ENCODE data around the gene KLHDC9.

The KLHDC9 gene

DNA sequence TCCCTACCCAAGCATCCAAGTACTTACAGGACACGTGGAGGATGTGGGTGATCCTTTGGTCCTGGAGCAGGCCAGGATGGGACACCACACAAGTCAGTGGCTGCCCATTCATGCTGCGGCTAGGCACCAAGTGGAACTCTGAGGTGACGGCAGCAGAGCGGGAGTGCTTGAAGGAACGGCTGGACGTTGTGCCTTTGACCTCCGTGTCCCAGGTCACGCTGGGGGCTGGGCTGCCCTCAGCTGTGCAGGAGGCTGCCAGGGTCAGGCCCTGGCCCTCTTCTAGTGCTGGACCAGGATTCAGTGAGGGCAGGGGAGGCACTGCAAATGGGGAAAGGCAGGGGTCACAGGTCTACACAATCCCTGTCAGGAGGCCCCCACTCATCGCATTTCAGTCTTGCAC lies 20.7 kb upstream of the KLHDC9 start:
- H3K27ac ChIP-seq = no peak overlapping the region
- no peak for TF ChIP-seq CTCF (IDR thresholded peaks at IDR 0.05)
- no peak for DNase-seq (ENCODE audit: low spot score)
- no peak overlapping the region for H3K4me3 ChIP-seq

DNA sequence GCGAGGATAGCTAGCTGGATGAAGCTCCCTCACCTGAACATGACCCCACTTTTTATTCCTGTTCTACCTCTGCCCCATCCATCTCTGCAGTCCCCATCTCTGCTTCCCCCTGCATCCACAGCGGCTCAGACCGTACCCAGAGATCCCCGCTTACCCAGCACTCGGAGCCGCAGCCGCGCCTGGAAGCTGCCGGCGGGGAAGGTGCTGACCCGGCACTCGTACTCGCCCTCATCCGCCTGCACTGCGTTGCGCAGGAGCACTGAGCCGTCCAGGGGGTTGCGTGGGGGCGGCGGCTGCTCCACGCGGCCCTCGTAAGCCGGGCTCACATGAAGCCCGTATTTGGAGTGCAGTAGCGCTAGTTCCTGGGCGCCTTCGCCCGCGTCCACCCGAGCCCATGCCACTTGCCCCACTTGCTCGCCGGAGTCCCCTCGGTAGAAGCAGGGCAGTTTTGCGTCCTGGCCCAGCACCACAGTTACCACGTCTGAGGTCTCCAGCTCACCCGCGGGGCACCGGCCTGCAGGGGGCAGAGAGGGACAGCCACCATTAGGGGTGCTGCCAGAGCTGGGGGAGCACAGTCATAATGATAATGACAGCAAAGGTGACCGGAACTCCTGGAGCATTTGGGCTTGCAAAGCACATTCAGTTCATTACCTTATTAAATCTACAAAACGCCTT lies 18.6 kb upstream of the KLHDC9 start:
- no peak for DNase-seq (ENCODE audit: low spot score)
- no peak for TF ChIP-seq CTCF (IDR thresholded peaks at IDR 0.05)
- Histone ChIP-seq H3K27ac (no peak overlapping the region), H3K4me3 (no peak overlapping the region)

GRCh38 chr1:161080441-161081405 lies 17.4 kb upstream of the KLHDC9 start:
- H3K27ac ChIP-seq = no peak overlapping the region
- TF ChIP-seq CTCF (IDR thresholded peaks at IDR 0.05) = no peak
- no peak for DNase-seq (ENCODE audit: low spot score)
- H3K4me3 ChIP-seq = no peak overlapping the region

DNA sequence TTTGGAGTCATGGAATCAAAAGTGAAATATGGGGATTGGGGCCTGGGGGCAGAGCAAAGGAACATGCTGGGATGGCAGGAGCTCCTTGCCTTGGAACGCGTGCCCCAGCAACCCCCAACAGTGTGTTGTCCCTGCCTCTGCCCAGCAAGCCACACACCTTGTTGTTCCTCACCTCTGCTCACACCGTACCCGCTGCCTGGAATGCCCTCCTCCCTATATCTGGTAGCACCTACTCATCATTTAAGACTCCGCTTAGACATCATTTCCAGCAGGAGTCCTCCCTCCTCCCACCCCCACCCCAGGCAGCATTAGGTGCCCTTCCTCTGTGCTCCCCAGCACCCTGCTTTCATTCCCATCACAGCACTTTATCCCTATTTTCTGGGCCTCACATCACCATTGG lies 16.6 kb upstream of the KLHDC9 start:
- Histone ChIP-seq H3K27ac (no peak overlapping the region), H3K4me3 (no peak overlapping the region)
- no peak for TF ChIP-seq CTCF (IDR thresholded peaks at IDR 0.05)
- no peak for DNase-seq (ENCODE audit: low spot score)

DNA sequence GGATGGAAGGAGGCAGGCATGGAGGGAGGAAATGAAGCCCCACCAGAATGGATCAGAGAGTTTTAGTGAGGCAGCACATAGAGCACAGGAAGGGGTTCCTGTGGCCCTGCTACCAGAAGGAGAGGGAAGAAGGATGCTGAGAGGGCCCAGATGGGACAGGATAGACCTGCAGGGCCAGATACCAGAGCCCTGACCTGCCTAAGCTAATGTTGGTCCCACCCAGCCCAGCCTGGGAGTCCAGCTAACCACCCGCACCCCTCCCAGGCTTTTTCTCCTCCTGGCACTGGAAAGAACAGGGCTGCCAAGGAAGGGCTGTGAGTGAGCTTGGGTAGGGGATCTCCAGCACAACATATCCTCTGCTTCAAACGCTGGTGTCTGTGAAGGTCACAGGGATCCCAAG lies 15.7 kb upstream of the KLHDC9 start:
- Histone ChIP-seq H3K27ac (peak overlapping the region in 1 of 2 donors; percentile 62), H3K4me3 (no peak overlapping the region)
- DNase-seq (ENCODE audit: low spot score) = no peak
- TF ChIP-seq CTCF (IDR thresholded peaks at IDR 0.05) = no peak

- DNase-seq (ENCODE audit: low spot score) = peak; percentile 89
- no peak for TF ChIP-seq CTCF (IDR thresholded peaks at IDR 0.05)
- Histone ChIP-seq H3K4me3 (no peak overlapping the region), H3K27ac (peak overlapping the region in 1 of 2 donors; percentile 62)
Measured at GRCh38 chr1:161082996-161083747, 15.0 kb upstream of the KLHDC9 start.
